CD4-positive, alpha-beta T cell treated with Interleukin-17A for 1 hour (primary cell): ENCODE data around the gene EDN2.
A peak's percentile ranks its signal among the peaks of the same experiment; 100 is the strongest.

Experiments used
- DNase-seq: peaks from one replicate; pipeline ENCODE4 v3.0.0-alpha.2; 2020

EDN2 gene

GRCh38 chr1:41497461-41498030, 13.1 kb upstream of the EDN2 start:
- DNase-seq: no peak

GRCh38 chr1:41497056-41497440, 12.6 kb upstream of the EDN2 start:
- no peak for DNase-seq

- no peak for DNase-seq
Observed at GRCh38 chr1:41496080-41497055, 11.9 kb upstream of the EDN2 start.

- no peak for DNase-seq
Observed at GRCh38 chr1:41495210-41495948, 10.9 kb upstream of the EDN2 start.

- DNase-seq: no peak
Observed at GRCh38 chr1:41494351-41495209, 10.1 kb upstream of the EDN2 start.

GRCh38 chr1:41493626-41494350, 9.3 kb upstream of the EDN2 start:
- DNase-seq: no peak

- DNase-seq: no peak
Observed at GRCh38 chr1:41493117-41493536, 8.6 kb upstream of the EDN2 start.

GRCh38 chr1:41492341-41492848, 7.9 kb upstream of the EDN2 start:
- DNase-seq: peak; percentile 15

- no peak for DNase-seq
Observed at GRCh38 chr1:41490911-41491310, 6.4 kb upstream of the EDN2 start.

- no peak for DNase-seq
Observed at GRCh38 chr1:41489561-41489960, 5.1 kb upstream of the EDN2 start.

GRCh38 chr1:41488040-41488951, 3.8 kb upstream of the EDN2 start:
- no peak for DNase-seq

- DNase-seq: no peak
Observed at GRCh38 chr1:41487126-41488039, 2.9 kb upstream of the EDN2 start.

GRCh38 chr1:41486371-41487125, 2.1 kb upstream of the EDN2 start:
- DNase-seq: no peak

GRCh38 chr1:41486053-41486370, 1.5 kb upstream of the EDN2 start:
- no peak for DNase-seq

GRCh38 chr1:41485605-41486004, 1.1 kb upstream of the EDN2 start:
- DNase-seq: no peak

- DNase-seq: no peak
Observed at GRCh38 chr1:41483960-41484401, 502 bp downstream of the EDN2 start.

GRCh38 chr1:41483001-41483850, 1.3 kb downstream of the EDN2 start:
- DNase-seq: no peak
